Upper lobe of left lung (tissue), 4 donors: ENCODE data around the gene TBXAS1.

Experiments
- EP300 ChIP-seq, 4 donors: sonication (generic); formaldehyde crosslinking; IDR thresholded peaks; one replicate each; pipeline ENCODE4 v1.5.1; 2017; ENCODE audit warnings: antibody characterized with exemption in 4 of 4, control low read depth in 2 of 4
- POLR2A ChIP-seq, 4 donors: fragments of 450-650 bp; IDR thresholded peaks; one replicate each; pipeline ENCODE4 v1.5.1; 2016 to 2017; ENCODE audit warnings: antibody characterized with exemption in 4 of 4, mild to moderate bottlenecking in 2 of 4
- POLR2AphosphoS5 ChIP-seq, 2 donors: sonication (generic); formaldehyde crosslinking; IDR thresholded peaks; one replicate each; pipeline ENCODE4 v1.5.1; 2017; ENCODE audit warnings: antibody characterized with exemption in 2 of 2
- TF ChIP-seq, protein P1 (sequence below), 6 experiments: fragments of 450-650 bp in 4 of 6; fragments of 200-600 bp in 2 of 6; sonication (generic) in 2 of 6; IDR thresholded peaks; one replicate each; pipeline ENCODE4 v1.5.1; 2016 to 2019; ENCODE audit warnings: antibody characterized with exemption in 6 of 6

DNA sequence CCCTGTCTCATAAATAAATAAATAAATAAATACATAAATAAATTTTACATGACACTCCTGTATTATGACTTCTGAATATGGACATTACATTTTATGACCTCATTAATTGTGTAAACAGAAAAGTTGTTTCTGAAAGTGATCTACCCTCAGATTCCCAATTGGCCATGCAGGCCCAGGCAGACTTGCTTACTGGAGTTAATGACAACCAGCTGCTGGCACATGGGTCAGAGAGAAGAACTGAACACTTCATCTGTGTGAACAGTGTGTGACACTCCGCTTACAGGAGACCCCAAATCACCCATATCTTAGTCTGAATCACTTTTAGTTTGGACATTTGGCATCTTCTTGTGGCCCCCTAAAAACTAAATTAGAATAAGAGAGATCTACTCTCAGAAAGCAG is 202.3 kb downstream of the TBXAS1 start:
- no peak for TF ChIP-seq EP300 (IDR thresholded peaks at IDR 0.05)
- no peak for TF ChIP-seq POLR2A (IDR thresholded peaks at IDR 0.05)
- TF ChIP-seq, protein P1, sequence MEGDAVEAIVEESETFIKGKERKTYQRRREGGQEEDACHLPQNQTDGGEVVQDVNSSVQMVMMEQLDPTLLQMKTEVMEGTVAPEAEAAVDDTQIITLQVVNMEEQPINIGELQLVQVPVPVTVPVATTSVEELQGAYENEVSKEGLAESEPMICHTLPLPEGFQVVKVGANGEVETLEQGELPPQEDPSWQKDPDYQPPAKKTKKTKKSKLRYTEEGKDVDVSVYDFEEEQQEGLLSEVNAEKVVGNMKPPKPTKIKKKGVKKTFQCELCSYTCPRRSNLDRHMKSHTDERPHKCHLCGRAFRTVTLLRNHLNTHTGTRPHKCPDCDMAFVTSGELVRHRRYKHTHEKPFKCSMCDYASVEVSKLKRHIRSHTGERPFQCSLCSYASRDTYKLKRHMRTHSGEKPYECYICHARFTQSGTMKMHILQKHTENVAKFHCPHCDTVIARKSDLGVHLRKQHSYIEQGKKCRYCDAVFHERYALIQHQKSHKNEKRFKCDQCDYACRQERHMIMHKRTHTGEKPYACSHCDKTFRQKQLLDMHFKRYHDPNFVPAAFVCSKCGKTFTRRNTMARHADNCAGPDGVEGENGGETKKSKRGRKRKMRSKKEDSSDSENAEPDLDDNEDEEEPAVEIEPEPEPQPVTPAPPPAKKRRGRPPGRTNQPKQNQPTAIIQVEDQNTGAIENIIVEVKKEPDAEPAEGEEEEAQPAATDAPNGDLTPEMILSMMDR (IDR thresholded peaks at IDR 0.05) = no peak
- no peak for TF ChIP-seq POLR2AphosphoS5 (IDR thresholded peaks at IDR 0.05)
